Measurements from ENCODE around the gene NETO1.

GRCh38 chr18:72721330-72721729 lies 146.5 kb downstream of the NETO1 start:
- TF ChIP-seq, protein P1, sequence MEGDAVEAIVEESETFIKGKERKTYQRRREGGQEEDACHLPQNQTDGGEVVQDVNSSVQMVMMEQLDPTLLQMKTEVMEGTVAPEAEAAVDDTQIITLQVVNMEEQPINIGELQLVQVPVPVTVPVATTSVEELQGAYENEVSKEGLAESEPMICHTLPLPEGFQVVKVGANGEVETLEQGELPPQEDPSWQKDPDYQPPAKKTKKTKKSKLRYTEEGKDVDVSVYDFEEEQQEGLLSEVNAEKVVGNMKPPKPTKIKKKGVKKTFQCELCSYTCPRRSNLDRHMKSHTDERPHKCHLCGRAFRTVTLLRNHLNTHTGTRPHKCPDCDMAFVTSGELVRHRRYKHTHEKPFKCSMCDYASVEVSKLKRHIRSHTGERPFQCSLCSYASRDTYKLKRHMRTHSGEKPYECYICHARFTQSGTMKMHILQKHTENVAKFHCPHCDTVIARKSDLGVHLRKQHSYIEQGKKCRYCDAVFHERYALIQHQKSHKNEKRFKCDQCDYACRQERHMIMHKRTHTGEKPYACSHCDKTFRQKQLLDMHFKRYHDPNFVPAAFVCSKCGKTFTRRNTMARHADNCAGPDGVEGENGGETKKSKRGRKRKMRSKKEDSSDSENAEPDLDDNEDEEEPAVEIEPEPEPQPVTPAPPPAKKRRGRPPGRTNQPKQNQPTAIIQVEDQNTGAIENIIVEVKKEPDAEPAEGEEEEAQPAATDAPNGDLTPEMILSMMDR (IDR thresholded peaks at IDR 0.05): no peak
- no peak for TF ChIP-seq POLR2A (IDR thresholded peaks at IDR 0.05)
